Activated B cell treated with CpG ODN at 0.5 μM for 24 hours (primary cell): ENCODE data around the gene ANAPC13. TPM values are rescaled to one million over a fixed set of nuclear protein-coding genes. Genes with fewer than 3 reads are reported as not detected.

ENCODE experiments used
- ATAC-seq: fragments of 200-7000 bp; cut with Tn5 transposase; one replicate; pipeline ENCODE4 v1.10.0; 2021; ENCODE audit warnings: low read depth, mild to moderate bottlenecking, moderate library complexity
- CTCF ChIA-PET: fragments of 350-600 bp; sonication (Branson Sonifier 250); formaldehyde crosslinking; loops from one replicate; lab custom pipeline; 2021; ENCODE audit warnings: antibody characterized with exemption; lab: Charles Lee
- POLR2A ChIA-PET: fragments of 350-600 bp; sonication (Branson Sonifier 250); formaldehyde crosslinking; loops from one replicate; lab custom pipeline; 2021; ENCODE audit warnings: antibody characterized with exemption; lab: Charles Lee
- DNase-seq: peaks from one replicate; pipeline ENCODE4 v3.0.0; 2022
- H3K27ac Mint-ChIP-seq: one replicate; pipeline ENCODE4 v1.8.0; 2020; ENCODE audit warnings: mixed read lengths
- H3K27me3 Mint-ChIP-seq: one replicate; pipeline ENCODE4 v1.8.0; 2021; ENCODE audit warnings: mixed read lengths
- H3K36me3 Mint-ChIP-seq: one replicate; pipeline ENCODE4 v1.8.0; 2021; ENCODE audit warnings: low read depth, mixed read lengths
- H3K4me1 Mint-ChIP-seq: one replicate; pipeline ENCODE4 v1.8.0; 2021; ENCODE audit warnings: mixed read lengths
- H3K4me3 Mint-ChIP-seq: one replicate; pipeline ENCODE4 v1.8.0; 2020; ENCODE audit warnings: mild to moderate bottlenecking, mixed read lengths
- H3K9me3 Mint-ChIP-seq: one replicate; pipeline ENCODE4 v1.8.0; 2020; ENCODE audit warnings: mixed read lengths
- intact Hi-C: fragments of 100-400 bp; cut with micrococcal nuclease; formaldehyde crosslinking; loops from one replicate; pipeline ENCODE4 v1.15.1; 2024
- total RNA-seq: library from RNA; stranded (reverse); gene quantifications from 2 replicates; pipeline ENCODE4 v1.2.3, GENCODE V29; 2022
- TF ChIP-seq, protein P1 (sequence below): fragments of 200-600 bp; IDR thresholded peaks from one replicate; pipeline ENCODE4 v1.8.0; 2022; ENCODE audit warnings: antibody characterized with exemption, mild to moderate bottlenecking

Gene ANAPC13
- total RNA-seq, 1 donor from 2014 or later: 31.3 TPM

DNA sequence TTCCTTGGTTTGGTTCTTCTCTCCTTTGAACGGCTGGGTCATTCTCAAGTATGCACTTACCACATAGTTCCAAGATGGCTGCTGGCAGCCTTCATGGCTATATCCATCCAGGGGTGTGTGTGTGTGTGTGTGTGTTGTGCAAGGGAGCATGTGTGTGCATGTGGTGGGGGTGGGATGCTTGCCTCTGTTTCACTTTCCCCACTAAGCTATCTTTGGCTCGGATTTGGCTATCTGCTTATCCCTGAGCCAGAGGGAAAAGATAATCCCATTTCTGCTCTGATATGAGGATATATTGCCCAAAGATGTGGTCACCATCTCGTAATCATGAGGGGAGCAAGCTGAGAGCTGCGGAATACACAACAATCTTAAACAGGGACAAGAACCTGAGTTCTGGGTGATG lies 26.2 kb downstream of the ANAPC13 start:
- CTCF ChIA-PET: no interaction called here
- Mint-ChIP-seq H3K27me3 (peaks cover 20% of the 10 kb centered on the region), H3K9me3 (no peaks in the 10 kb centered on the region), H3K4me1 (no peaks in the 10 kb centered on the region), H3K27ac (no peak overlapping the region), H3K4me3 (no peak overlapping the region), H3K36me3 (no peaks in the 10 kb centered on the region)
- DNase-seq (no peak), ATAC-seq (no peak)
- TF ChIP-seq, protein P1, sequence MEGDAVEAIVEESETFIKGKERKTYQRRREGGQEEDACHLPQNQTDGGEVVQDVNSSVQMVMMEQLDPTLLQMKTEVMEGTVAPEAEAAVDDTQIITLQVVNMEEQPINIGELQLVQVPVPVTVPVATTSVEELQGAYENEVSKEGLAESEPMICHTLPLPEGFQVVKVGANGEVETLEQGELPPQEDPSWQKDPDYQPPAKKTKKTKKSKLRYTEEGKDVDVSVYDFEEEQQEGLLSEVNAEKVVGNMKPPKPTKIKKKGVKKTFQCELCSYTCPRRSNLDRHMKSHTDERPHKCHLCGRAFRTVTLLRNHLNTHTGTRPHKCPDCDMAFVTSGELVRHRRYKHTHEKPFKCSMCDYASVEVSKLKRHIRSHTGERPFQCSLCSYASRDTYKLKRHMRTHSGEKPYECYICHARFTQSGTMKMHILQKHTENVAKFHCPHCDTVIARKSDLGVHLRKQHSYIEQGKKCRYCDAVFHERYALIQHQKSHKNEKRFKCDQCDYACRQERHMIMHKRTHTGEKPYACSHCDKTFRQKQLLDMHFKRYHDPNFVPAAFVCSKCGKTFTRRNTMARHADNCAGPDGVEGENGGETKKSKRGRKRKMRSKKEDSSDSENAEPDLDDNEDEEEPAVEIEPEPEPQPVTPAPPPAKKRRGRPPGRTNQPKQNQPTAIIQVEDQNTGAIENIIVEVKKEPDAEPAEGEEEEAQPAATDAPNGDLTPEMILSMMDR: no peak
- intact Hi-C loops: no loop called here
- POLR2A ChIA-PET: no interaction called here

GRCh38 chr3:134458406-134458945 lies 27.3 kb downstream of the ANAPC13 start:
- H3K9me3 Mint-ChIP-seq: no peaks in the 10 kb centered on the region
- ATAC-seq: no peak
- TF ChIP-seq, protein P1: no peak
- no peak overlapping the region for H3K4me3 Mint-ChIP-seq
- H3K4me1 Mint-ChIP-seq: no peaks in the 10 kb centered on the region
- no peaks in the 10 kb centered on the region for H3K36me3 Mint-ChIP-seq
- DNase-seq: no peak
- intact Hi-C loops: no loop called here
- H3K27me3 Mint-ChIP-seq: peaks cover 20% of the 10 kb centered on the region
- POLR2A ChIA-PET: no interaction called here
- H3K27ac Mint-ChIP-seq: no peak overlapping the region
- CTCF ChIA-PET: no interaction called here

GRCh38 chr3:134457376-134458074 lies 28.3 kb downstream of the ANAPC13 start:
- no peak overlapping the region for H3K4me3 Mint-ChIP-seq
- POLR2A ChIA-PET: no interaction called here

GRCh38 chr3:134453631-134454030 lies 32.2 kb downstream of the ANAPC13 start:
- POLR2A ChIA-PET: no interaction called here
- Mint-ChIP-seq H3K9me3 (no peaks in the 10 kb centered on the region), H3K4me3 (no peak overlapping the region), H3K27ac (no peak overlapping the region), H3K36me3 (no peaks in the 10 kb centered on the region), H3K4me1 (no peaks in the 10 kb centered on the region), H3K27me3 (peaks cover 11% of the 10 kb centered on the region)
- intact Hi-C loops: no loop called here
- DNase-seq (no peak), ATAC-seq (no peak)
- TF ChIP-seq, protein P1: no peak
- CTCF ChIA-PET: no interaction called here

More at GRCh38 chr3:134457376-134458074, 28.3 kb downstream of the ANAPC13 start:
- no peak overlapping the region for H3K27ac Mint-ChIP-seq
- no peaks in the 10 kb centered on the region for H3K4me1 Mint-ChIP-seq
- CTCF ChIA-PET: no interaction called here
- intact Hi-C loops: no loop called here
- DNase-seq: no peak
- ATAC-seq: no peak
- H3K36me3 Mint-ChIP-seq: no peaks in the 10 kb centered on the region
- no peaks in the 10 kb centered on the region for H3K9me3 Mint-ChIP-seq
- TF ChIP-seq, protein P1: no peak
- H3K27me3 Mint-ChIP-seq: peaks cover 20% of the 10 kb centered on the region

DNA sequence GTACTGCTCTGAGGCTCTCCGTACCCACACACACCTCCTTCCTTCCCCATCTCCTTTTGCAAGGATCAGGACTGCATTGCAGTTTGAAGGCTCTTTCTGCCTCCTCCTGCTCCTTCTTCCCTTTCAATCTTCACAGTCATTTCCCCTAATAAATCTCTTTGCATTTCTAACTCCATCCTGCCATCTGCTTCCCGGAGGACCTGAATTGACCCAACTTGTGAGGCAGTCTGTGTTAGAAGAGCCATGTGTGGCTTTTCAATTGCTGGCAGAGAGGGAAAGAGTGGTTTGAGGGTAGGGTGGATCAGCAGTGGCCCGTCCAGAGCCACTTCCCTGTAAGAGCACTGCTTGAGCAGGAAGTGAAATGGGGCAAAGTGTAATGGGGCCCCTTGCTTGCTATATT lies 35.8 kb downstream of the ANAPC13 start:
- DNase-seq (no peak), ATAC-seq (no peak)
- intact Hi-C loops: no loop called here
- ChIA-PET POLR2A (no interaction called here), CTCF (no interaction called here)
- Mint-ChIP-seq H3K27ac (no peak overlapping the region), H3K4me1 (no peaks in the 10 kb centered on the region), H3K27me3 (peaks cover 22% of the 10 kb centered on the region), H3K36me3 (no peaks in the 10 kb centered on the region), H3K4me3 (no peak overlapping the region), H3K9me3 (peaks cover 9% of the 10 kb centered on the region)
- TF ChIP-seq, protein P1: no peak
